ENCODE data around the gene PROC.

- TF ChIP-seq CTCF (IDR thresholded peaks at IDR 0.05) (no peak), EP300 (IDR thresholded peaks at IDR 0.05) (no peak), POLR2AphosphoS5 (IDR thresholded peaks at IDR 0.05) (peak; percentile 9 to 21)
Observed at GRCh38 chr2:127386764-127387654, 31.2 kb upstream of the PROC start.
